ENCODE measurements around the gene HMOX1. TPM values are rescaled to one million over a fixed set of nuclear protein-coding genes. Genes with fewer than 3 reads are reported as not detected.

Gene HMOX1
- total and polyA plus RNA-seq, 4 donors = 18.7 to 108 (median 59.7) TPM

DNA sequence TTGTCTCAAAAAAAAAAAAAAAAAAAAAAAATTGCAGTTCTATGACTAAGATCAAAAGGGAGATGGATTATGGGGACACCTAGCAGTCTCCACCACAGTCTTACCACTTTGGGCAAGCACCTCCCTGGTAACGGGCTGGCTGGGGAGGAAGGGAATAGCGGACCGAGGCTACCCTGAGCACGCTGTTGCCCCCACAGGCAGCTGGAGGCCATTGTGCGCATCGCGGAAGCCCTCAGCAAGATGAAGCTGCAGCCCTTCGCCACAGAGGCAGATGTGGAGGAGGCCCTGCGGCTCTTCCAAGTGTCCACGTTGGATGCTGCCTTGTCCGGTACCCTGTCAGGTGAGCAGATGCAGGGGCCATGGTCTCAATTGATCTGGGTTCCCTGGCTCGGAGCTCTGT lies 40.2 kb downstream of the HMOX1 start:
- H3K36me3 ChIP-seq (ENCODE audit: control insufficient read depth in 4 of 4, insufficient read depth in 3 of 4, low read depth in 1 of 4, low read length in 3 of 4) = peaks cover 7 to 53% (median 18%) of the 10 kb centered on the region in 4 donors
- no peak for DNase-seq (ENCODE audit: low spot score)
- H3K4me1 ChIP-seq (ENCODE audit: control insufficient read depth in 4 of 4, insufficient read depth in 4 of 4, low read length in 3 of 4) = no peaks in the 10 kb centered on the region
- no peak overlapping the region for H3K27ac ChIP-seq (ENCODE audit: low read depth in 1 of 2, low read length in 2 of 2)
- H3K4me3 ChIP-seq (ENCODE audit: low read depth in 1 of 3, low read length in 3 of 3) = no peak overlapping the region
- TF ChIP-seq EGR1 (IDR thresholded peaks at IDR 0.05; ENCODE audit: low read depth in 2 of 2) (no peak), SP1 (IDR thresholded peaks at IDR 0.05) (no peak), TAF1 (conservative IDR thresholded peaks at IDR 0.05) (no peak), RAD21 (IDR thresholded peaks at IDR 0.05) (no peak), HNF4G (IDR thresholded peaks at IDR 0.05) (no peak), NR2F2 (IDR thresholded peaks at IDR 0.05) (no peak), GABPA (IDR thresholded peaks at IDR 0.05 in 1 of 2, conservative IDR thresholded peaks at IDR 0.05 in 1 of 2) (no peak), FOXA1 (IDR thresholded peaks at IDR 0.05) (no peak), JUND (IDR thresholded peaks at IDR 0.05) (no peak), HNF4A (conservative IDR thresholded peaks at IDR 0.05) (no peak)
- TF ChIP-seq, protein P1, sequence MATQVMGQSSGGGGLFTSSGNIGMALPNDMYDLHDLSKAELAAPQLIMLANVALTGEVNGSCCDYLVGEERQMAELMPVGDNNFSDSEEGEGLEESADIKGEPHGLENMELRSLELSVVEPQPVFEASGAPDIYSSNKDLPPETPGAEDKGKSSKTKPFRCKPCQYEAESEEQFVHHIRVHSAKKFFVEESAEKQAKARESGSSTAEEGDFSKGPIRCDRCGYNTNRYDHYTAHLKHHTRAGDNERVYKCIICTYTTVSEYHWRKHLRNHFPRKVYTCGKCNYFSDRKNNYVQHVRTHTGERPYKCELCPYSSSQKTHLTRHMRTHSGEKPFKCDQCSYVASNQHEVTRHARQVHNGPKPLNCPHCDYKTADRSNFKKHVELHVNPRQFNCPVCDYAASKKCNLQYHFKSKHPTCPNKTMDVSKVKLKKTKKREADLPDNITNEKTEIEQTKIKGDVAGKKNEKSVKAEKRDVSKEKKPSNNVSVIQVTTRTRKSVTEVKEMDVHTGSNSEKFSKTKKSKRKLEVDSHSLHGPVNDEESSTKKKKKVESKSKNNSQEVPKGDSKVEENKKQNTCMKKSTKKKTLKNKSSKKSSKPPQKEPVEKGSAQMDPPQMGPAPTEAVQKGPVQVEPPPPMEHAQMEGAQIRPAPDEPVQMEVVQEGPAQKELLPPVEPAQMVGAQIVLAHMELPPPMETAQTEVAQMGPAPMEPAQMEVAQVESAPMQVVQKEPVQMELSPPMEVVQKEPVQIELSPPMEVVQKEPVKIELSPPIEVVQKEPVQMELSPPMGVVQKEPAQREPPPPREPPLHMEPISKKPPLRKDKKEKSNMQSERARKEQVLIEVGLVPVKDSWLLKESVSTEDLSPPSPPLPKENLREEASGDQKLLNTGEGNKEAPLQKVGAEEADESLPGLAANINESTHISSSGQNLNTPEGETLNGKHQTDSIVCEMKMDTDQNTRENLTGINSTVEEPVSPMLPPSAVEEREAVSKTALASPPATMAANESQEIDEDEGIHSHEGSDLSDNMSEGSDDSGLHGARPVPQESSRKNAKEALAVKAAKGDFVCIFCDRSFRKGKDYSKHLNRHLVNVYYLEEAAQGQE (IDR thresholded peaks at IDR 0.05) = no peak
- TF ChIP-seq, protein P2, sequence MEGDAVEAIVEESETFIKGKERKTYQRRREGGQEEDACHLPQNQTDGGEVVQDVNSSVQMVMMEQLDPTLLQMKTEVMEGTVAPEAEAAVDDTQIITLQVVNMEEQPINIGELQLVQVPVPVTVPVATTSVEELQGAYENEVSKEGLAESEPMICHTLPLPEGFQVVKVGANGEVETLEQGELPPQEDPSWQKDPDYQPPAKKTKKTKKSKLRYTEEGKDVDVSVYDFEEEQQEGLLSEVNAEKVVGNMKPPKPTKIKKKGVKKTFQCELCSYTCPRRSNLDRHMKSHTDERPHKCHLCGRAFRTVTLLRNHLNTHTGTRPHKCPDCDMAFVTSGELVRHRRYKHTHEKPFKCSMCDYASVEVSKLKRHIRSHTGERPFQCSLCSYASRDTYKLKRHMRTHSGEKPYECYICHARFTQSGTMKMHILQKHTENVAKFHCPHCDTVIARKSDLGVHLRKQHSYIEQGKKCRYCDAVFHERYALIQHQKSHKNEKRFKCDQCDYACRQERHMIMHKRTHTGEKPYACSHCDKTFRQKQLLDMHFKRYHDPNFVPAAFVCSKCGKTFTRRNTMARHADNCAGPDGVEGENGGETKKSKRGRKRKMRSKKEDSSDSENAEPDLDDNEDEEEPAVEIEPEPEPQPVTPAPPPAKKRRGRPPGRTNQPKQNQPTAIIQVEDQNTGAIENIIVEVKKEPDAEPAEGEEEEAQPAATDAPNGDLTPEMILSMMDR (IDR thresholded peaks at IDR 0.05; ENCODE audit: low read depth, low read length, missing input control) = no peak
- TF ChIP-seq, protein P3, sequence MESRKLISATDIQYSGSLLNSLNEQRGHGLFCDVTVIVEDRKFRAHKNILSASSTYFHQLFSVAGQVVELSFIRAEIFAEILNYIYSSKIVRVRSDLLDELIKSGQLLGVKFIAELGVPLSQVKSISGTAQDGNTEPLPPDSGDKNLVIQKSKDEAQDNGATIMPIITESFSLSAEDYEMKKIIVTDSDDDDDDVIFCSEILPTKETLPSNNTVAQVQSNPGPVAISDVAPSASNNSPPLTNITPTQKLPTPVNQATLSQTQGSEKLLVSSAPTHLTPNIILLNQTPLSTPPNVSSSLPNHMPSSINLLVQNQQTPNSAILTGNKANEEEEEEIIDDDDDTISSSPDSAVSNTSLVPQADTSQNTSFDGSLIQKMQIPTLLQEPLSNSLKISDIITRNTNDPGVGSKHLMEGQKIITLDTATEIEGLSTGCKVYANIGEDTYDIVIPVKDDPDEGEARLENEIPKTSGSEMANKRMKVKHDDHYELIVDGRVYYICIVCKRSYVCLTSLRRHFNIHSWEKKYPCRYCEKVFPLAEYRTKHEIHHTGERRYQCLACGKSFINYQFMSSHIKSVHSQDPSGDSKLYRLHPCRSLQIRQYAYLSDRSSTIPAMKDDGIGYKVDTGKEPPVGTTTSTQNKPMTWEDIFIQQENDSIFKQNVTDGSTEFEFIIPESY (IDR thresholded peaks at IDR 0.05) = no peak
- TF ChIP-seq, protein P4, sequence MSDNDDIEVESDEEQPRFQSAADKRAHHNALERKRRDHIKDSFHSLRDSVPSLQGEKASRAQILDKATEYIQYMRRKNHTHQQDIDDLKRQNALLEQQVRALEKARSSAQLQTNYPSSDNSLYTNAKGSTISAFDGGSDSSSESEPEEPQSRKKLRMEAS (IDR thresholded peaks at IDR 0.05) = no peak
- H3K9me3 ChIP-seq (ENCODE audit: control insufficient read depth in 4 of 4, low read length in 3 of 4) = no peaks in the 10 kb centered on the region
- H3K27me3 ChIP-seq (ENCODE audit: control insufficient read depth in 4 of 4, insufficient read depth in 4 of 4, low read length in 3 of 4) = no peaks in the 10 kb centered on the region
- WGBS = 97% methylated on average over 12 of the region's 12 CpGs
- no peak overlapping the region for H3K9ac ChIP-seq (ENCODE audit: low read depth in 1 of 2, low read length in 2 of 2)

DNA sequence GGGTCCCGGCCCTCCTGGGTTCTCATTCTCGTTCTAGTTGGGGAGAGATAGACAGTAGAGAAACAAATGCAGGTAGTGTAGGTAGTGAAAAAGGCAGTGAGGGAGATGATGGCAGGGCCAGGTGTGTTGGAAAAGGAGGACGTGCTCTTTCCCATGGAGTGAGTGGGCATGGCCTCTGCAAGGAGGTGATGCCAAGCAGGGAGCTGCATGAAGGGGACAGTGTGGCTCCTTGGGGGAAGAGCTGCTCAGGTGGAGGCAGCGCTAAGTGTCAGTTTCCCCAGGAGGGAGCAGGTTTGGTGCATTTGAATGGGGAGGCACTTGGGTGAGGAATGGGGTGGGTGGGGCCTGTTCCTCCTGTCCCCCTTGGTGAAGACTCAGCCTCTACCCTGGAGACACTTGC lies 41.2 kb downstream of the HMOX1 start:
- TF ChIP-seq HNF4G (IDR thresholded peaks at IDR 0.05) (no peak), RAD21 (IDR thresholded peaks at IDR 0.05) (no peak), FOXA2 (IDR thresholded peaks at IDR 0.05) (no peak), EGR1 (IDR thresholded peaks at IDR 0.05; ENCODE audit: low read depth in 2 of 2) (no peak), HNF4A (conservative IDR thresholded peaks at IDR 0.05) (no peak), SP1 (IDR thresholded peaks at IDR 0.05) (no peak), JUND (IDR thresholded peaks at IDR 0.05) (no peak)
- TF ChIP-seq, protein P2 (IDR thresholded peaks at IDR 0.05; ENCODE audit: low read depth, low read length, missing input control) = no peak
- no peaks in the 10 kb centered on the region for H3K9me3 ChIP-seq (ENCODE audit: control insufficient read depth in 4 of 4, low read length in 3 of 4)
- WGBS = 86% methylated on average over 4 of the region's 4 CpGs
- H3K9ac ChIP-seq (ENCODE audit: low read depth in 1 of 2, low read length in 2 of 2) = no peak overlapping the region
- no peak for DNase-seq (ENCODE audit: low spot score)
- no peak overlapping the region for H3K27ac ChIP-seq (ENCODE audit: low read depth in 1 of 2, low read length in 2 of 2)
- peaks cover 7 to 43% (median 18%) of the 10 kb centered on the region in 4 donors for H3K36me3 ChIP-seq (ENCODE audit: control insufficient read depth in 4 of 4, insufficient read depth in 3 of 4, low read depth in 1 of 4, low read length in 3 of 4)
- no peaks in the 10 kb centered on the region for H3K27me3 ChIP-seq (ENCODE audit: control insufficient read depth in 4 of 4, insufficient read depth in 4 of 4, low read length in 3 of 4)
- no peaks in the 10 kb centered on the region for H3K4me1 ChIP-seq (ENCODE audit: control insufficient read depth in 4 of 4, insufficient read depth in 4 of 4, low read length in 3 of 4)
- no peak overlapping the region for H3K4me3 ChIP-seq (ENCODE audit: low read depth in 1 of 3, low read length in 3 of 3)
